ENCODE results near the gene ADGRF1.

Gene ADGRF1

GRCh38 chr6:47072667-47073066, 30.5 kb upstream of the ADGRF1 start:
- Histone ChIP-seq H3K27me3 (ENCODE audit: control insufficient read depth, low read length) (peaks cover 6% of the 10 kb centered on the region), H3K9me2 (replicated peaks; ENCODE audit: control insufficient read depth, low read length) (no peaks in the 10 kb centered on the region), H3K4me2 (ENCODE audit: low read length) (no peak overlapping the region), H3K4me3 (ENCODE audit: low read length) (no peak overlapping the region), H3K9me3 (ENCODE audit: control insufficient read depth, insufficient read depth, low read length) (no peaks in the 10 kb centered on the region), H3K36me3 (ENCODE audit: control insufficient read depth, low read length) (no peaks in the 10 kb centered on the region), H3K79me2 (ENCODE audit: control insufficient read depth, low read length) (no peaks in the 10 kb centered on the region), H3K4me1 (ENCODE audit: control insufficient read depth, low read length) (no peaks in the 10 kb centered on the region), H3K27ac (ENCODE audit: low read depth, low read length) (no peak overlapping the region), H4K20me1 (ENCODE audit: control insufficient read depth, insufficient read depth, low read depth, low read length) (no peaks in the 10 kb centered on the region), H3F3A (ENCODE audit: control insufficient read depth, insufficient read depth) (no peaks in the 10 kb centered on the region)
- TF ChIP-seq EZH2phosphoT487 (IDR thresholded peaks at IDR 0.05; ENCODE audit: borderline replicate concordance, low read length) (no peak), CTCF (IDR thresholded peaks at IDR 0.05; ENCODE audit: low read depth, low read length, poor library complexity, severe bottlenecking) (no peak)

GRCh38 chr6:47071681-47072080, 29.5 kb upstream of the ADGRF1 start:
- Histone ChIP-seq H3K4me3 (ENCODE audit: low read length) (no peak overlapping the region), H3K79me2 (ENCODE audit: control insufficient read depth, low read length) (no peaks in the 10 kb centered on the region), H3K9me2 (replicated peaks; ENCODE audit: control insufficient read depth, low read length) (no peaks in the 10 kb centered on the region), H3K9me3 (ENCODE audit: control insufficient read depth, insufficient read depth, low read length) (no peaks in the 10 kb centered on the region), H3K36me3 (ENCODE audit: control insufficient read depth, low read length) (no peaks in the 10 kb centered on the region), H3K4me1 (ENCODE audit: control insufficient read depth, low read length) (no peaks in the 10 kb centered on the region), H4K20me1 (ENCODE audit: control insufficient read depth, insufficient read depth, low read depth, low read length) (no peaks in the 10 kb centered on the region), H3K27ac (ENCODE audit: low read depth, low read length) (no peak overlapping the region), H3K4me2 (ENCODE audit: low read length) (no peak overlapping the region), H3F3A (ENCODE audit: control insufficient read depth, insufficient read depth) (no peaks in the 10 kb centered on the region), H3K27me3 (ENCODE audit: control insufficient read depth, low read length) (peaks cover 2% of the 10 kb centered on the region)
- TF ChIP-seq EZH2phosphoT487 (IDR thresholded peaks at IDR 0.05; ENCODE audit: borderline replicate concordance, low read length) (no peak), CTCF (IDR thresholded peaks at IDR 0.05; ENCODE audit: low read depth, low read length, poor library complexity, severe bottlenecking) (no peak)

GRCh38 chr6:47070461-47070860, 28.3 kb upstream of the ADGRF1 start:
- TF ChIP-seq CTCF (IDR thresholded peaks at IDR 0.05; ENCODE audit: low read depth, low read length, poor library complexity, severe bottlenecking) (no peak), EZH2phosphoT487 (IDR thresholded peaks at IDR 0.05; ENCODE audit: borderline replicate concordance, low read length) (no peak)
- H3K4me2 ChIP-seq (ENCODE audit: low read length) = no peak overlapping the region
- no peaks in the 10 kb centered on the region for H3K36me3 ChIP-seq (ENCODE audit: control insufficient read depth, low read length)

GRCh38 chr6:47069156-47069555, 27.0 kb upstream of the ADGRF1 start:
- no peak overlapping the region for H3K27ac ChIP-seq (ENCODE audit: low read depth, low read length)

More at GRCh38 chr6:47070461-47070860, 28.3 kb upstream of the ADGRF1 start:
- H3K4me3 ChIP-seq (ENCODE audit: low read length) = no peak overlapping the region
- no peaks in the 10 kb centered on the region for H3K9me2 ChIP-seq (replicated peaks; ENCODE audit: control insufficient read depth, low read length)
- H3K79me2 ChIP-seq (ENCODE audit: control insufficient read depth, low read length) = no peaks in the 10 kb centered on the region
- H3F3A ChIP-seq (ENCODE audit: control insufficient read depth, insufficient read depth) = no peaks in the 10 kb centered on the region
- H4K20me1 ChIP-seq (ENCODE audit: control insufficient read depth, insufficient read depth, low read depth, low read length) = no peaks in the 10 kb centered on the region
- H3K9me3 ChIP-seq (ENCODE audit: control insufficient read depth, insufficient read depth, low read length) = no peaks in the 10 kb centered on the region
- H3K4me1 ChIP-seq (ENCODE audit: control insufficient read depth, low read length) = no peaks in the 10 kb centered on the region
- H3K27ac ChIP-seq (ENCODE audit: low read depth, low read length) = no peak overlapping the region
- H3K27me3 ChIP-seq (ENCODE audit: control insufficient read depth, low read length) = no peaks in the 10 kb centered on the region

More at GRCh38 chr6:47069156-47069555, 27.0 kb upstream of the ADGRF1 start:
- Histone ChIP-seq H3F3A (ENCODE audit: control insufficient read depth, insufficient read depth) (no peaks in the 10 kb centered on the region), H3K27me3 (ENCODE audit: control insufficient read depth, low read length) (peaks cover 2% of the 10 kb centered on the region; the same call in 1 of the 2 replicates), H3K36me3 (ENCODE audit: control insufficient read depth, low read length) (no peaks in the 10 kb centered on the region), H3K9me3 (ENCODE audit: control insufficient read depth, insufficient read depth, low read length) (no peaks in the 10 kb centered on the region), H3K79me2 (ENCODE audit: control insufficient read depth, low read length) (no peaks in the 10 kb centered on the region), H4K20me1 (ENCODE audit: control insufficient read depth, insufficient read depth, low read depth, low read length) (no peaks in the 10 kb centered on the region), H3K4me1 (ENCODE audit: control insufficient read depth, low read length) (no peaks in the 10 kb centered on the region), H3K4me2 (ENCODE audit: low read length) (no peak overlapping the region), H3K4me3 (ENCODE audit: low read length) (no peak overlapping the region), H3K9me2 (replicated peaks; ENCODE audit: control insufficient read depth, low read length) (no peaks in the 10 kb centered on the region)
- TF ChIP-seq EZH2phosphoT487 (IDR thresholded peaks at IDR 0.05; ENCODE audit: borderline replicate concordance, low read length) = no peak
- TF ChIP-seq CTCF (IDR thresholded peaks at IDR 0.05; ENCODE audit: low read depth, low read length, poor library complexity, severe bottlenecking) = no peak

Data from DOHH2 (cell line).